ENCODE data around the gene UCP3. TPM values are rescaled to one million over a fixed set of nuclear protein-coding genes. Genes with fewer than 3 reads are reported as not detected.

UCP3 gene
- total RNA-seq, 1 donor from 2014 or later = 2.0 TPM

DNA sequence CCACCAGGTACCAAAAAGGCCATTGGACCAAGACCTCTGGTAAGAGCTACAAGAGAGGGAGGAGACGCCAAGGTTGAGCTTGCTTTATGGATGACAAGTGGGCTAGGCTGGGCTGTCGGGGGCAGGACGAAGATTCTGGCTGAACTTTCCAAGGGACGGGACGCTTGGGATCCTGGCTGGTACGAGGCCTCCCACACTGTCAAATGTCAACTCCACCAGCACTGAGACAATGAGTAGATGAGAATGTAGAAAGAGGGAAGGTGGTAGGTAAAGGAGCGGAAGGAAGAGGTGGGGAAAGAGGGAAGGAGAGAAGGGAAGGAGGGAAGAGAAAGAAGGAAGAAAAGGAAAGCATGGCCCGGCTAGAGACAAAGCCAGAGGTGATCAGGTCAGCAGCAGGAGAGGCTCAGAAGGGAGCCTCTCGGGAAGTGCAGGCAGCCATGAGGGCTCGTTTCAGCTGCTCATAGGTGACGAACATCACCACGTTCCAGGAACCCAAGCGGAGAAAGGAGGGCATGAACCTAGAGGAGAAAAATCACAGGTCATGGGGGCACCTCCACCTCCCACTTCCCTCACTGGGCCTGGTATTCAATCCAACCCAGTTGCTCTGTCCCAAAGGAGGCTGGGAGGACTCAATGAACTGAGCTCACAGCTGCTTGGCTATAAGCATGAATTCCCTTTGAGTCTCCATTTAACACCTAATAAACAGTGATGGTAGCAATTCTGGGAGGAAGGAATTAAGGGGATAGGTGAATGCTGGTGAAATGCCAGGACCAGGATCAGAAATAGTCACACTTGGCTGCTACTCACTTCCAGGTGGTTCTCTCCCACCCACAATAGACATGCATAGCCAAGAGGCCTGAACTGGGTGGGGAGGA is 34.0 kb downstream of the UCP3 start:
- no peak overlapping the region for H3K27ac ChIP-seq (ENCODE audit: low read depth, low read length)
- H3K36me3 ChIP-seq (ENCODE audit: insufficient read depth, low read length) = peaks cover 2% of the 10 kb centered on the region
- no peak overlapping the region for H3K9ac ChIP-seq (ENCODE audit: low read length)
- H3K4me2 ChIP-seq (ENCODE audit: low read length) = no peak overlapping the region
- H3K4me1 ChIP-seq (ENCODE audit: insufficient read depth, low read length) = no peaks in the 10 kb centered on the region
- no peak overlapping the region for H3K27ac Mint-ChIP-seq (ENCODE audit: unreplicated experiment)
- DNase-seq (ENCODE audit: low read depth) (no peak), FAIRE-seq (no peak)
- no peak overlapping the region for H2AFZ ChIP-seq (ENCODE audit: low read depth, low read length)
- no peak overlapping the region for H3K4me3 ChIP-seq (ENCODE audit: insufficient read depth, low read depth, low read length)
- no peaks in the 10 kb centered on the region for H3K79me2 ChIP-seq (ENCODE audit: insufficient read depth, low read length)
- no peak overlapping the region for H3K4me3 Mint-ChIP-seq (ENCODE audit: unreplicated experiment)
- H4K20me1 ChIP-seq (ENCODE audit: insufficient read depth, low read length) = no peaks in the 10 kb centered on the region
- peaks cover 13% of the 10 kb centered on the region for H3K4me1 Mint-ChIP-seq (ENCODE audit: low read depth, unreplicated experiment)
- no peaks in the 10 kb centered on the region for H3K27me3 ChIP-seq (ENCODE audit: insufficient read depth, low read length)
- H3K9me3 Mint-ChIP-seq (ENCODE audit: unreplicated experiment) = no peaks in the 10 kb centered on the region
- no peak for TF ChIP-seq EZH2 (IDR thresholded peaks at IDR 0.05; ENCODE audit: insufficient read depth, low read length)
- TF ChIP-seq, protein P1, sequence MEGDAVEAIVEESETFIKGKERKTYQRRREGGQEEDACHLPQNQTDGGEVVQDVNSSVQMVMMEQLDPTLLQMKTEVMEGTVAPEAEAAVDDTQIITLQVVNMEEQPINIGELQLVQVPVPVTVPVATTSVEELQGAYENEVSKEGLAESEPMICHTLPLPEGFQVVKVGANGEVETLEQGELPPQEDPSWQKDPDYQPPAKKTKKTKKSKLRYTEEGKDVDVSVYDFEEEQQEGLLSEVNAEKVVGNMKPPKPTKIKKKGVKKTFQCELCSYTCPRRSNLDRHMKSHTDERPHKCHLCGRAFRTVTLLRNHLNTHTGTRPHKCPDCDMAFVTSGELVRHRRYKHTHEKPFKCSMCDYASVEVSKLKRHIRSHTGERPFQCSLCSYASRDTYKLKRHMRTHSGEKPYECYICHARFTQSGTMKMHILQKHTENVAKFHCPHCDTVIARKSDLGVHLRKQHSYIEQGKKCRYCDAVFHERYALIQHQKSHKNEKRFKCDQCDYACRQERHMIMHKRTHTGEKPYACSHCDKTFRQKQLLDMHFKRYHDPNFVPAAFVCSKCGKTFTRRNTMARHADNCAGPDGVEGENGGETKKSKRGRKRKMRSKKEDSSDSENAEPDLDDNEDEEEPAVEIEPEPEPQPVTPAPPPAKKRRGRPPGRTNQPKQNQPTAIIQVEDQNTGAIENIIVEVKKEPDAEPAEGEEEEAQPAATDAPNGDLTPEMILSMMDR (IDR thresholded peaks at IDR 0.05; ENCODE audit: insufficient read depth, low read depth, low read length) = no peak
- no peaks in the 10 kb centered on the region for H3K9me3 ChIP-seq (ENCODE audit: insufficient read depth, low read depth, low read length)
- peaks cover 38% of the 10 kb centered on the region for H3K36me3 Mint-ChIP-seq (ENCODE audit: low read depth, unreplicated experiment)
- H3K27me3 Mint-ChIP-seq (ENCODE audit: low read depth, unreplicated experiment) = no peaks in the 10 kb centered on the region

DNA sequence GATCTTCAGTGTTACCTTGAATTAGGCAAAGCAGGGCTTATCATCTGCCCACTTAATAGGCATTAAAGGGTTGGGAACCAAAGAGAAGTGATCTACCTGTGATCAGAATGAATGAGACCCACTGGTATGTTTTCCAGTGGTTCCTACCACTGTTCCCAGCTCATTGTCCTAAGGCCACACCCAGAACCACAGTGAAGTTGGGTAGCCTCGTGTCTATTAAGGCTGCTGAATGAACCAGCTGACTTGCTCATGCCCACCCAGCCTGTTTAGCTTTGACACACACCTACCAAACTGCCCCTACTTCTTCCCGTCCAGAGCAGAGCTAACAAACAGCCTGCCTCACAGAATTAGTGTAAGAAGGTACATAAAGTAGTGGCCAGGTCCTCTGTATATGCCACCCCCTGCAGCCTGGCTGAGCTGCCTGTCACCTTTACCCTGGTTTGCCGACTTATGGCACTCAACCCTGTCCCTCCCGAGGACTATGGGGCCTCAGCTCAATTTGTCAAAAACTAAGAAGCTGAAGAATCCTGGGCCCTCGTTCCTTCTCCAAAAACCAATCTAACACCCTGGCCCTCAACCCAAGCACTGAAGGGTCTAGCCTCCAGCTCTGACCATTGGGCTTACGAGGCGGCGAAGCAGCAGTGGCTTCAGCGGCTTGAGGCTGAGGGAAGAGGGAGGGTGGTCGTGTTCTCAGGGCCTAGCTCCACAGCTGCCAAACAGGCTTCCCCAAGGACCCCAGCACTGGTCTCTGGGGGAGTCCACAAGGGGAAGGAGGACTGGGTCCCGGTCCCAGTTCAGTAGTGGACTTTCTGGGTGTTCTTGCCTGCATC is 36.0 kb downstream of the UCP3 start:
- Histone ChIP-seq H3K4me3 (ENCODE audit: insufficient read depth, low read depth, low read length) (no peak overlapping the region), H3K4me2 (ENCODE audit: low read length) (no peak overlapping the region), H3K27ac (ENCODE audit: low read depth, low read length) (no peak overlapping the region), H4K20me1 (ENCODE audit: insufficient read depth, low read length) (no peaks in the 10 kb centered on the region), H3K9ac (ENCODE audit: low read length) (no peak overlapping the region), H3K79me2 (ENCODE audit: insufficient read depth, low read length) (no peaks in the 10 kb centered on the region), H3K4me1 (ENCODE audit: insufficient read depth, low read length) (no peaks in the 10 kb centered on the region), H2AFZ (ENCODE audit: low read depth, low read length) (no peak overlapping the region), H3K27me3 (ENCODE audit: insufficient read depth, low read length) (no peaks in the 10 kb centered on the region), H3K9me3 (ENCODE audit: insufficient read depth, low read depth, low read length) (no peaks in the 10 kb centered on the region), H3K36me3 (ENCODE audit: insufficient read depth, low read length) (peaks cover 2% of the 10 kb centered on the region)
- H3K36me3 Mint-ChIP-seq (ENCODE audit: low read depth, unreplicated experiment) = peaks cover 30% of the 10 kb centered on the region
- no peaks in the 10 kb centered on the region for H3K27me3 Mint-ChIP-seq (ENCODE audit: low read depth, unreplicated experiment)
- H3K4me1 Mint-ChIP-seq (ENCODE audit: low read depth, unreplicated experiment) = peaks cover 6% of the 10 kb centered on the region
- DNase-seq (ENCODE audit: low read depth) (no peak), FAIRE-seq (no peak)
- TF ChIP-seq, protein P1 (IDR thresholded peaks at IDR 0.05; ENCODE audit: insufficient read depth, low read depth, low read length) = no peak
- no peak for TF ChIP-seq EZH2 (IDR thresholded peaks at IDR 0.05; ENCODE audit: insufficient read depth, low read length)
- no peaks in the 10 kb centered on the region for H3K9me3 Mint-ChIP-seq (ENCODE audit: unreplicated experiment)
- H3K27ac Mint-ChIP-seq (ENCODE audit: unreplicated experiment) = no peak overlapping the region
- H3K4me3 Mint-ChIP-seq (ENCODE audit: unreplicated experiment) = no peak overlapping the region
